Parathyroid adenoma (tissue), 2 donors: ENCODE results near the gene NUP205.

Source experiments
- H2AFZ ChIP-seq: fragments of 300-600 bp; sonication (generic); one replicate; pipeline ENCODE4 v1.7.0; 2017; ENCODE audit warnings: antibody characterized with exemption, mild to moderate bottlenecking
- H3K27ac ChIP-seq: fragments of 300-600 bp; sonication (generic); one replicate; pipeline ENCODE4 v1.7.0; 2017
- H3K27me3 ChIP-seq: fragments of 300-600 bp; sonication (generic); one replicate; pipeline ENCODE4 v1.7.0; 2017; ENCODE audit warnings: low read length; ENCODE audit not compliant: control insufficient read depth, insufficient read depth
- H3K36me3 ChIP-seq: fragments of 300-600 bp; sonication (generic); one replicate; pipeline ENCODE4 v1.7.0; 2017; ENCODE audit warnings: low read length; ENCODE audit not compliant: control insufficient read depth, insufficient read depth
- H3K4me1 ChIP-seq: fragments of 300-600 bp; sonication (generic); one replicate; pipeline ENCODE4 v1.7.0; 2017; ENCODE audit warnings: control low read depth
- H3K4me2 ChIP-seq: fragments of 300-600 bp; sonication (generic); one replicate; pipeline ENCODE4 v1.7.0; 2017; ENCODE audit warnings: low read length
- H3K4me3 ChIP-seq: fragments of 300-600 bp; sonication (generic); one replicate; pipeline ENCODE4 v1.7.0; 2017; ENCODE audit warnings: low read depth, low read length
- H3K79me2 ChIP-seq: fragments of 300-600 bp; sonication (generic); one replicate; pipeline ENCODE4 v1.7.0; 2017; ENCODE audit warnings: control low read depth
- H3K9ac ChIP-seq: fragments of 300-600 bp; sonication (generic); one replicate; pipeline ENCODE4 v1.7.0; 2017; ENCODE audit warnings: mild to moderate bottlenecking
- H3K9me3 ChIP-seq: fragments of 300-600 bp; sonication (generic); one replicate; pipeline ENCODE4 v1.7.0; 2017; ENCODE audit warnings: low read length; ENCODE audit not compliant: control insufficient read depth
- CTCF ChIP-seq: fragments of 300-600 bp; sonication (generic); IDR thresholded peaks from one replicate; pipeline ENCODE4 v1.7.0; 2017; ENCODE audit warnings: antibody characterized with exemption, mild to moderate bottlenecking
- donor health status: primary hyperparathyroidism.

Gene NUP205

GRCh38 chr7:135523146-135523545 is 34.6 kb upstream of the NUP205 start:
- H3K9me3 ChIP-seq: no peaks in the 10 kb centered on the region
- TF ChIP-seq CTCF: no peak
- H3K36me3 ChIP-seq: no peaks in the 10 kb centered on the region
- H3K4me2 ChIP-seq: no peak overlapping the region
- H3K27ac ChIP-seq: no peak overlapping the region
- H3K9ac ChIP-seq: no peak overlapping the region
- no peak overlapping the region for H2AFZ ChIP-seq
- no peaks in the 10 kb centered on the region for H3K27me3 ChIP-seq
- H3K4me3 ChIP-seq: no peak overlapping the region
- H3K79me2 ChIP-seq: no peaks in the 10 kb centered on the region
- H3K4me1 ChIP-seq: no peaks in the 10 kb centered on the region

- Histone ChIP-seq H3K79me2 (no peaks in the 10 kb centered on the region), H3K9ac (no peak overlapping the region), H3K9me3 (no peaks in the 10 kb centered on the region), H3K36me3 (no peaks in the 10 kb centered on the region), H3K4me3 (no peak overlapping the region), H2AFZ (no peak overlapping the region), H3K4me2 (no peak overlapping the region), H3K27ac (no peak overlapping the region), H3K27me3 (no peaks in the 10 kb centered on the region), H3K4me1 (no peaks in the 10 kb centered on the region)
- no peak for TF ChIP-seq CTCF
Measured at GRCh38 chr7:135525426-135525825, 32.3 kb upstream of the NUP205 start.

GRCh38 chr7:135527025-135527424 is 30.7 kb upstream of the NUP205 start:
- H3K9ac ChIP-seq: no peak overlapping the region
- no peaks in the 10 kb centered on the region for H3K36me3 ChIP-seq
- no peaks in the 10 kb centered on the region for H3K9me3 ChIP-seq
- TF ChIP-seq CTCF: no peak
- no peaks in the 10 kb centered on the region for H3K4me1 ChIP-seq
- H3K4me3 ChIP-seq: no peak overlapping the region
- no peak overlapping the region for H3K27ac ChIP-seq
- no peaks in the 10 kb centered on the region for H3K79me2 ChIP-seq
- no peaks in the 10 kb centered on the region for H3K27me3 ChIP-seq
- no peak overlapping the region for H2AFZ ChIP-seq
- no peak overlapping the region for H3K4me2 ChIP-seq

- Histone ChIP-seq H3K79me2 (no peaks in the 10 kb centered on the region), H3K4me1 (no peaks in the 10 kb centered on the region), H3K9ac (no peak overlapping the region), H3K36me3 (no peaks in the 10 kb centered on the region), H3K4me2 (no peak overlapping the region), H3K9me3 (no peaks in the 10 kb centered on the region), H3K27ac (no peak overlapping the region), H3K4me3 (no peak overlapping the region), H2AFZ (no peak overlapping the region), H3K27me3 (no peaks in the 10 kb centered on the region)
- TF ChIP-seq CTCF: no peak
Measured at GRCh38 chr7:135536150-135536549, 21.6 kb upstream of the NUP205 start.

GRCh38 chr7:135537453-135537852 is 20.3 kb upstream of the NUP205 start:
- Histone ChIP-seq H3K27me3 (no peaks in the 10 kb centered on the region), H3K27ac (no peak overlapping the region), H3K79me2 (no peaks in the 10 kb centered on the region), H3K4me3 (no peak overlapping the region), H3K4me2 (no peak overlapping the region), H2AFZ (no peak overlapping the region), H3K9me3 (no peaks in the 10 kb centered on the region), H3K36me3 (no peaks in the 10 kb centered on the region), H3K9ac (no peak overlapping the region), H3K4me1 (no peaks in the 10 kb centered on the region)
- TF ChIP-seq CTCF: no peak
